OCI-LY1 (cell line): Measurements from ENCODE around the gene BEND7.

Source experiments
- EZH2 ChIP-seq: fragments of 200-600 bp; sonication (generic), shearing (Covaris generic); IDR thresholded peaks from 2 replicates; pipeline ENCODE4 v1.8.0; 2017; ENCODE audit warnings: borderline replicate concordance, mixed run types, mild to moderate bottlenecking, antibody characterized with exemption, low read length, moderate library complexity, mixed read lengths
- TF ChIP-seq, protein P1 (sequence below): fragments of 200-600 bp; sonication (generic), shearing (Covaris generic); IDR thresholded peaks from 2 replicates; pipeline ENCODE4 v1.5.1; 2017; ENCODE audit warnings: mild to moderate bottlenecking, antibody characterized with exemption, low read length, moderate library complexity, mixed read lengths

DNA sequence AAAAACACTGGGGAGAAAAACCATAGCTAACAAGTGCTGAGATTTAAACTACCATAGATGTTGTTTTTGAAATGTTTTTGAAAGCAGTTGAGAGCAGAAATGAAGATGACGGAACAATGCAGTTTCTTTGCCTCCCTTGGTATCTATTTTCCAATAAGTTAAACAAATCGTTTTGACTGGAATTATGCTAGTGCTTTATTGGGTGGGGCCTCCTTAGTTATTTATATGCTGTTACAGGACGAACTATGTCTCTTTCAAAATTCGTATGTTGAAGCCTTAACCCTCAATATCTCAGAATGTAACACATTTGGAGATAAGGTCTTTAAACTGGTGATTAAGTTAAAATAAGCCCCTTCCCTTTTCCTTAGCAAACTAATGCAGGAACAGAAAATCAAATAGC is 135.2 kb downstream of the BEND7 start:
- TF ChIP-seq, protein P1, sequence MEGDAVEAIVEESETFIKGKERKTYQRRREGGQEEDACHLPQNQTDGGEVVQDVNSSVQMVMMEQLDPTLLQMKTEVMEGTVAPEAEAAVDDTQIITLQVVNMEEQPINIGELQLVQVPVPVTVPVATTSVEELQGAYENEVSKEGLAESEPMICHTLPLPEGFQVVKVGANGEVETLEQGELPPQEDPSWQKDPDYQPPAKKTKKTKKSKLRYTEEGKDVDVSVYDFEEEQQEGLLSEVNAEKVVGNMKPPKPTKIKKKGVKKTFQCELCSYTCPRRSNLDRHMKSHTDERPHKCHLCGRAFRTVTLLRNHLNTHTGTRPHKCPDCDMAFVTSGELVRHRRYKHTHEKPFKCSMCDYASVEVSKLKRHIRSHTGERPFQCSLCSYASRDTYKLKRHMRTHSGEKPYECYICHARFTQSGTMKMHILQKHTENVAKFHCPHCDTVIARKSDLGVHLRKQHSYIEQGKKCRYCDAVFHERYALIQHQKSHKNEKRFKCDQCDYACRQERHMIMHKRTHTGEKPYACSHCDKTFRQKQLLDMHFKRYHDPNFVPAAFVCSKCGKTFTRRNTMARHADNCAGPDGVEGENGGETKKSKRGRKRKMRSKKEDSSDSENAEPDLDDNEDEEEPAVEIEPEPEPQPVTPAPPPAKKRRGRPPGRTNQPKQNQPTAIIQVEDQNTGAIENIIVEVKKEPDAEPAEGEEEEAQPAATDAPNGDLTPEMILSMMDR = no peak
- no peak for TF ChIP-seq EZH2
